SU-DHL-6 (cell line): ENCODE data around the gene NOM1.

Experiments
- H2AFZ ChIP-seq: fragments of 200-600 bp; sonication (generic); 2 replicates; pipeline ENCODE4 v1.6.1; 2014; ENCODE audit warnings: low read depth, mild to moderate bottlenecking, moderate library complexity, mixed read lengths, antibody characterized with exemption, low read length; ENCODE audit not compliant: severe bottlenecking
- H3F3A ChIP-seq: fragments of 200-600 bp; shearing (Covaris generic); 2 replicates; pipeline ENCODE4 v1.6.0; 2016; ENCODE audit warnings: antibody characterized with exemption, mild to moderate bottlenecking; ENCODE audit not compliant: insufficient read depth
- H3K27ac ChIP-seq: fragments of 200-600 bp; sonication (generic); 2 replicates; pipeline ENCODE4 v1.5.1; 2016; ENCODE audit warnings: low read depth, mild to moderate bottlenecking, low read length, moderate library complexity, mixed read lengths
- H3K27me3 ChIP-seq: fragments of 200-600 bp; sonication (generic), shearing (Covaris generic); 2 replicates; pipeline ENCODE4 v1.6.0; 2014; ENCODE audit warnings: mild to moderate bottlenecking, low read length
- H3K36me3 ChIP-seq: fragments of 200-600 bp; sonication (generic); 2 replicates; pipeline ENCODE4 v1.6.1; 2014; ENCODE audit warnings: mild to moderate bottlenecking, low read length, mixed read lengths
- H3K4me2 ChIP-seq: fragments of 300-600, 200-600 bp; shearing (Covaris generic), sonication (generic); 2 replicates; pipeline ENCODE4 v1.6.0; 2014; ENCODE audit warnings: low read length, low read depth, mild to moderate bottlenecking; ENCODE audit not compliant: poor library complexity, severe bottlenecking
- H3K4me3 ChIP-seq: fragments of 200-600 bp; sonication (generic); 2 replicates; pipeline ENCODE4 v1.5.1; 2014; ENCODE audit warnings: antibody characterized with exemption, low read length, mild to moderate bottlenecking, mixed read lengths; ENCODE audit not compliant: insufficient read depth, poor library complexity, severe bottlenecking
- H3K79me2 ChIP-seq: fragments of 200-600 bp; sonication (generic); 2 replicates; pipeline ENCODE4 v1.6.1; 2014; ENCODE audit warnings: mild to moderate bottlenecking, low read length, moderate library complexity; ENCODE audit not compliant: insufficient read depth
- H3K9ac ChIP-seq: fragments of 200-600 bp; sonication (generic); 2 replicates; pipeline ENCODE4 v1.7.0; 2014; ENCODE audit warnings: mild to moderate bottlenecking, low read length
- H3K9me2 ChIP-seq: fragments of 200-600 bp; sonication (generic); replicated peaks from 2 replicates; pipeline ENCODE4 v1.6.1; 2014; ENCODE audit warnings: low read length; ENCODE audit not compliant: insufficient read depth
- H3K9me3 ChIP-seq: fragments of 200-600 bp; sonication (generic); 2 replicates; pipeline ENCODE4 v1.6.1; 2014; ENCODE audit warnings: low read length, mixed read lengths; ENCODE audit not compliant: insufficient read depth
- H4K20me1 ChIP-seq: fragments of 200-600 bp; sonication (generic); 2 replicates; pipeline ENCODE4 v1.6.1; 2014; ENCODE audit warnings: low read depth, mild to moderate bottlenecking, antibody characterized with exemption, low read length, moderate library complexity, mixed read lengths
- CTCF ChIP-seq: fragments of 200-600 bp; sonication (generic); IDR thresholded peaks from one replicate; pipeline ENCODE4 v1.5.1; 2017; ENCODE audit warnings: antibody characterized with exemption, mild to moderate bottlenecking, low read length, moderate library complexity; ENCODE audit not compliant: insufficient read depth, poor library complexity, severe bottlenecking
- EZH2phosphoT487 ChIP-seq: fragments of 200-600 bp; sonication (generic), shearing (Covaris generic); conservative IDR thresholded peaks from 2 replicates; pipeline ENCODE4 v1.6.1; 2018; ENCODE audit warnings: mild to moderate bottlenecking, antibody characterized with exemption, low read length, moderate library complexity, mixed read lengths

The NOM1 gene

GRCh38 chr7:156956727-156957126 lies 7.2 kb downstream of the NOM1 start:
- H3K9ac ChIP-seq: no peak overlapping the region
- H4K20me1 ChIP-seq: 0 out of 2 replicates have a peak, but pooled peaks cover 6% of the 10 kb centered on the region
- H2AFZ ChIP-seq: no peak overlapping the region
- H3K9me2 ChIP-seq: no peaks in the 10 kb centered on the region
- TF ChIP-seq EZH2phosphoT487 (no peak), CTCF (no peak)
- H3K79me2 ChIP-seq: peaks cover 52% of the 10 kb centered on the region
- H3K4me3 ChIP-seq: no peak overlapping the region
- H3K36me3 ChIP-seq: peaks cover 26% of the 10 kb centered on the region
- no peak overlapping the region for H3K27ac ChIP-seq
- H3F3A ChIP-seq: no peaks in the 10 kb centered on the region
- H3K9me3 ChIP-seq: no peaks in the 10 kb centered on the region
- no peak overlapping the region for H3K4me2 ChIP-seq
- H3K27me3 ChIP-seq: no peaks in the 10 kb centered on the region

- H3K4me3 ChIP-seq: no peak overlapping the region
- no peaks in the 10 kb centered on the region for H3K9me2 ChIP-seq
- TF ChIP-seq CTCF (no peak), EZH2phosphoT487 (no peak)
- no peak overlapping the region for H3K4me2 ChIP-seq
- H3K79me2 ChIP-seq: peaks cover 9% of the 10 kb centered on the region; the same call in 1 of the 2 replicates
- H3K27me3 ChIP-seq: no peaks in the 10 kb centered on the region
- no peaks in the 10 kb centered on the region for H3K9me3 ChIP-seq
- no peak overlapping the region for H3K9ac ChIP-seq
- no peak overlapping the region for H2AFZ ChIP-seq
- no peak overlapping the region for H3K27ac ChIP-seq
- H3K36me3 ChIP-seq: peaks cover 18% of the 10 kb centered on the region
- no peaks in the 10 kb centered on the region for H3F3A ChIP-seq
- H4K20me1 ChIP-seq: no peaks in the 10 kb centered on the region
Measured at GRCh38 chr7:156962145-156962544, 12.6 kb downstream of the NOM1 start.

GRCh38 chr7:156962897-156963296 lies 13.4 kb downstream of the NOM1 start:
- H2AFZ ChIP-seq: no peak overlapping the region
- H3K36me3 ChIP-seq: peaks cover 16% of the 10 kb centered on the region
- TF ChIP-seq CTCF (no peak), EZH2phosphoT487 (no peak)
- H3K27me3 ChIP-seq: no peaks in the 10 kb centered on the region
- no peak overlapping the region for H3K4me2 ChIP-seq
- H4K20me1 ChIP-seq: no peaks in the 10 kb centered on the region
- H3K9me2 ChIP-seq: no peaks in the 10 kb centered on the region
- H3F3A ChIP-seq: no peaks in the 10 kb centered on the region
- no peak overlapping the region for H3K4me3 ChIP-seq
- no peak overlapping the region for H3K9ac ChIP-seq
- H3K27ac ChIP-seq: no peak overlapping the region
- peaks cover 7% of the 10 kb centered on the region; the same call in 1 of the 2 replicates for H3K79me2 ChIP-seq
- no peaks in the 10 kb centered on the region for H3K9me3 ChIP-seq
